Measurements from ENCODE around the gene SLIT3.

- TF ChIP-seq CTCF (IDR thresholded peaks at IDR 0.05; ENCODE audit: low read depth, low read length) (no peak), EZH2phosphoT487 (IDR thresholded peaks at IDR 0.05; ENCODE audit: low read depth) (no peak)
Measured at GRCh38 chr5:168790671-168791250, 510.2 kb downstream of the SLIT3 start.
